ENCODE data around the gene COL4A1. TPM values are rescaled to one million over a fixed set of nuclear protein-coding genes. Genes with fewer than 3 reads are reported as not detected.

The COL4A1 gene
- total RNA-seq, 1 donor from 2014 or later, result 2,489 TPM

- H3K4me3 Mint-ChIP-seq (ENCODE audit: unreplicated experiment), result no peak overlapping the region
Observed at GRCh38 chr13:110290826-110291225, 16.1 kb downstream of the COL4A1 start.

GRCh38 chr13:110290153-110290552, 16.8 kb downstream of the COL4A1 start:
- peaks cover 94% of the 10 kb centered on the region for H3K79me2 ChIP-seq (ENCODE audit: insufficient read depth, low read length)

More at GRCh38 chr13:110290826-110291225, 16.1 kb downstream of the COL4A1 start:
- Histone ChIP-seq H3K4me3 (ENCODE audit: insufficient read depth, low read depth, low read length) (no peak overlapping the region), H3K4me2 (ENCODE audit: low read length) (no peak overlapping the region), H3K9ac (ENCODE audit: low read length) (no peak overlapping the region), H2AFZ (ENCODE audit: low read depth, low read length) (no peak overlapping the region), H3K79me2 (ENCODE audit: insufficient read depth, low read length) (peaks cover 94% of the 10 kb centered on the region), H3K9me3 (ENCODE audit: insufficient read depth, low read depth, low read length) (no peaks in the 10 kb centered on the region), H3K27ac (ENCODE audit: low read depth, low read length) (no peak overlapping the region), H3K27me3 (ENCODE audit: insufficient read depth, low read length) (no peaks in the 10 kb centered on the region), H3K36me3 (ENCODE audit: insufficient read depth, low read length) (peaks cover 11% of the 10 kb centered on the region), H4K20me1 (ENCODE audit: insufficient read depth, low read length) (peaks cover 100% of the 10 kb centered on the region), H3K4me1 (ENCODE audit: insufficient read depth, low read length) (peaks cover 19% of the 10 kb centered on the region)
- no peaks in the 10 kb centered on the region for H3K9me3 Mint-ChIP-seq (ENCODE audit: unreplicated experiment)
- no peaks in the 10 kb centered on the region for H3K27me3 Mint-ChIP-seq (ENCODE audit: low read depth, unreplicated experiment)
- DNase-seq (ENCODE audit: low read depth) (no peak), FAIRE-seq (no peak)
- peak overlapping the region; percentile 48 for H3K27ac Mint-ChIP-seq (ENCODE audit: unreplicated experiment)
- H3K36me3 Mint-ChIP-seq (ENCODE audit: low read depth, unreplicated experiment), result peaks cover 38% of the 10 kb centered on the region
- TF ChIP-seq CTCF (IDR thresholded peaks at IDR 0.05; ENCODE audit: insufficient read depth, low read depth, low read length), result no peak
- TF ChIP-seq EZH2 (IDR thresholded peaks at IDR 0.05; ENCODE audit: insufficient read depth, low read length), result no peak
- H3K4me1 Mint-ChIP-seq (ENCODE audit: low read depth, unreplicated experiment), result peaks cover 11% of the 10 kb centered on the region

More at GRCh38 chr13:110290153-110290552, 16.8 kb downstream of the COL4A1 start:
- Mint-ChIP-seq H3K9me3 (ENCODE audit: unreplicated experiment) (no peaks in the 10 kb centered on the region), H3K4me3 (ENCODE audit: unreplicated experiment) (no peak overlapping the region), H3K4me1 (ENCODE audit: low read depth, unreplicated experiment) (peaks cover 8% of the 10 kb centered on the region), H3K27me3 (ENCODE audit: low read depth, unreplicated experiment) (no peaks in the 10 kb centered on the region), H3K27ac (ENCODE audit: unreplicated experiment) (peak overlapping the region; percentile 48), H3K36me3 (ENCODE audit: low read depth, unreplicated experiment) (peaks cover 40% of the 10 kb centered on the region)
- Histone ChIP-seq H4K20me1 (ENCODE audit: insufficient read depth, low read length) (peaks cover 100% of the 10 kb centered on the region), H3K27me3 (ENCODE audit: insufficient read depth, low read length) (no peaks in the 10 kb centered on the region), H3K36me3 (ENCODE audit: insufficient read depth, low read length) (peaks cover 12% of the 10 kb centered on the region), H3K27ac (ENCODE audit: low read depth, low read length) (no peak overlapping the region), H3K4me2 (ENCODE audit: low read length) (no peak overlapping the region), H3K4me1 (ENCODE audit: insufficient read depth, low read length) (peaks cover 26% of the 10 kb centered on the region), H3K9ac (ENCODE audit: low read length) (no peak overlapping the region), H2AFZ (ENCODE audit: low read depth, low read length) (no peak overlapping the region), H3K4me3 (ENCODE audit: insufficient read depth, low read depth, low read length) (no peak overlapping the region), H3K9me3 (ENCODE audit: insufficient read depth, low read depth, low read length) (no peaks in the 10 kb centered on the region)
- DNase-seq (ENCODE audit: low read depth) (no peak), FAIRE-seq (no peak)
- TF ChIP-seq CTCF (IDR thresholded peaks at IDR 0.05; ENCODE audit: insufficient read depth, low read depth, low read length) (no peak), EZH2 (IDR thresholded peaks at IDR 0.05; ENCODE audit: insufficient read depth, low read length) (no peak)
